ENCODE results near the gene RPS19BP1. TPM values are rescaled to one million over a fixed set of nuclear protein-coding genes. Genes with fewer than 3 reads are reported as not detected.
A peak's percentile ranks its signal among the peaks of the same experiment; 100 is the strongest.

RPS19BP1 gene
- total RNA-seq, 1 experiment from 2014 or later: 177 TPM

DNA sequence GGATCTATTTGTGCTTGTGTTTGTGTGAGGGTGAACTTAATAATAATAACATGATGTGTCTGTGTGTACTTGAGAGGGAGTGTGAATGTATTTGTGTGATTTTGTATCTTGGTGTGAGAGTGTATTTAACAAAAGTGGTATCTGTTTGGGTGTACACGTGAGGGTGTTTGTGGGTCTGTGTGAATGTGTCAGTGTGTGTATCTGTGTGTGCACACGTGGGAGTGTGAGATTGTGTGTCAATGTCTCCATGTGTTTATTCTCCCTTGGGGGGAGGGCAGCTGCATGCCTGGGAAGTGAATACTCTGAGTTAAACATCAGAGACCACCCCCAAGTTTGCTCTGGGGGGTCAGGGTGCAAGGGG lies 15.0 kb upstream of the RPS19BP1 start:
- peaks cover 27% of the 10 kb centered on the region for H3K27me3 ChIP-seq (replicated peaks)
- H3K9me3 ChIP-seq (replicated peaks): no peaks in the 10 kb centered on the region
- no peak overlapping the region for H3K27ac ChIP-seq
- no peak for DNase-seq (ENCODE audit: low read depth in 1 of 2, low spot score in 2 of 2)
- no peak overlapping the region for H3K4me3 ChIP-seq
- H3K36me3 ChIP-seq: no peaks in the 10 kb centered on the region
- no peaks in the 10 kb centered on the region for H3K4me1 ChIP-seq (replicated peaks)

DNA sequence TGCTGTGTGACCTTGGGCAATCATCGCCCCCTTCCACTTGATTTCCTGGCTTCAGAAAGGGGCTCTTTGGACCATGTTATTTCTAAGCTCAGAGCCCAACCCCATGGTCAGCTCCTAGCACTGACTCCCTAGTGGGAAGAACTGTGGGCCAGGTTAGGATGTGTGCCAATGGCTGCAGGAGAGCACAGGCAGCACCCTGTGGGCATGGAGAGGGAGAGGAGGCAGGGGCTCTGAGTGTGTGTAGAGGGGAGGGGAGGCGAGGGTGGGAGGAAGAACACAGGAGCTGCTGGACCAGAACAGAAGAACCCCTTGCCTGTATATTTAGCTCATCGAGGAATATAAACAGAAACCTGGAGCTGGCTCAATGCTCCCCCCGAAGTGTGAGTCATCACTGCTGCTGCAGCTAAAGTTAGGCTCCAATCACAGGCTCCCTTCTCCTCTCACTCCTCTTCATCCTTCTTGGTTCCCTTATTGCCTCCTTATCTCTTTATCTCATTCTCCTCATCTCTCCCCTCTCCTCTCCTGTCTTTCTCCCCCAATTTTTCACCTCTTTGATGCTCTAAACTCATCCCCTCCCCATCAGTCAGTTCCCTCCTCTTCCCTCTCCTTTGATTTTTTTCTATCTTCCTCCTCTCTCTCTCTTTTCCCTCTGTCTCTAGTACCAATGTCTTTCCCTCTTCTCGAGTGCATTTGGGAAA lies 14.5 kb upstream of the RPS19BP1 start:
- Histone ChIP-seq H3K27ac (no peak overlapping the region), H3K4me3 (no peak overlapping the region), H3K9me3 (replicated peaks) (no peaks in the 10 kb centered on the region), H3K4me1 (replicated peaks) (no peaks in the 10 kb centered on the region), H3K36me3 (no peaks in the 10 kb centered on the region), H3K27me3 (replicated peaks) (peaks cover 23% of the 10 kb centered on the region)
- peak in 1 of 2 experiments; percentile 21 for DNase-seq (ENCODE audit: low read depth in 1 of 2, low spot score in 2 of 2)

- no peaks in the 10 kb centered on the region for H3K36me3 ChIP-seq
- H3K4me1 ChIP-seq (replicated peaks): no peaks in the 10 kb centered on the region
- H3K27ac ChIP-seq: no peak overlapping the region
- no peaks in the 10 kb centered on the region for H3K9me3 ChIP-seq (replicated peaks)
- no peak overlapping the region for H3K4me3 ChIP-seq
- DNase-seq (ENCODE audit: low read depth in 1 of 2, low spot score in 2 of 2): peak in 1 of 2 experiments; percentile 20
- peaks cover 17% of the 10 kb centered on the region for H3K27me3 ChIP-seq (replicated peaks)
Measured at GRCh38 chr22:39545386-39546365, 13.1 kb upstream of the RPS19BP1 start.

DNA sequence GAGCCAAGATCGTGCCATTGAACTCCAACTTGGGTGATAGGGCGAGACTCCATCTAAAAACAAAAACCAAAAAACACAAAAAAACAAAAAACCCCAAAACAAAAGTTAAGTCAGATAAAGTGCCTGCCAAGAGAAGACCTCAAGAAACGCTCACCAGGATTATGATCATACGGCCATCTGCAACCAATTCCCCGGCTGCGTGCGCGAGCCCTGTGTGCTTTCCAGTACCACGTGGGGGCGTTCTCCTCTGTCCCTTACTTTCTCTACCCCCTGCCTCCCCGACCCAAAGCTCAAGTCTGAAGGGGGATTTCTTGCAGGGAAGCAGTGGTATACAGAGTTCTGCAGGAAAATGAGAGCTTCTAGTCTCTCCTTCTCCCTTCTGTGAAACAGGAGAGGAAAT lies 10.5 kb upstream of the RPS19BP1 start:
- Histone ChIP-seq H3K27me3 (replicated peaks) (peaks cover 14% of the 10 kb centered on the region), H3K9me3 (replicated peaks) (no peaks in the 10 kb centered on the region), H3K4me3 (no peak overlapping the region), H3K4me1 (replicated peaks) (no peaks in the 10 kb centered on the region), H3K36me3 (no peaks in the 10 kb centered on the region), H3K27ac (no peak overlapping the region)
- peak in 1 of 2 experiments; percentile 34 for DNase-seq (ENCODE audit: low read depth in 1 of 2, low spot score in 2 of 2)

DNA sequence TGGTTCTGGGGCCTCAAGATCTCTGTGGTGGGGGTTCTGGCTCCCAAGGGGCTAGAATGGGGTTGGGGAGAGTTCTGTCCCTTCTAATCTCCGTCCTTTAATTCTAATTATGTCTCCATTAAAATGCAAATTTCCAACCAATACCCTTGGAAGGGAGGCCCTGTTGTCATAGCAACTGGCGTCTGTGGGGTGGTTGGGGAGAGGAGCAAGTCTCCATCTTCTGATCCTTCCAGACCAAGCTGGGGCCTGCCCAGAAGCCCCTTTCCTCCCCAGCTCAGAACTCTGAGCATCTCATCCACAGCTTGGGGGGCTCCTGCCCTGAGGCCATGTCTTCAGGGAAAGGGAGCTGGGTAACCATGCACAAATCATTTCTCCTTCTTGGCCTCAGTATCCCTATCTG lies 5.4 kb upstream of the RPS19BP1 start:
- Histone ChIP-seq H3K9me3 (replicated peaks) (no peaks in the 10 kb centered on the region), H3K27ac (no peak overlapping the region), H3K27me3 (replicated peaks) (0 out of 2 replicates have a peak, but pooled peaks cover 1% of the 10 kb centered on the region), H3K36me3 (no peaks in the 10 kb centered on the region), H3K4me1 (replicated peaks) (peaks cover 8% of the 10 kb centered on the region), H3K4me3 (no peak overlapping the region)
- DNase-seq (ENCODE audit: low read depth in 1 of 2, low spot score in 2 of 2): no peak

- no peaks in the 10 kb centered on the region for H3K27me3 ChIP-seq (replicated peaks)
- no peak for DNase-seq (ENCODE audit: low read depth in 1 of 2, low spot score in 2 of 2)
- H3K27ac ChIP-seq: no peak overlapping the region
- peaks cover 7% of the 10 kb centered on the region for H3K36me3 ChIP-seq
- H3K9me3 ChIP-seq (replicated peaks): no peaks in the 10 kb centered on the region
- H3K4me3 ChIP-seq: no peak overlapping the region
- peaks cover 12% of the 10 kb centered on the region for H3K4me1 ChIP-seq (replicated peaks)
Measured at GRCh38 chr22:39536711-39537110, 4.2 kb upstream of the RPS19BP1 start.

- H3K36me3 ChIP-seq: peaks cover 14% of the 10 kb centered on the region
- H3K27me3 ChIP-seq (replicated peaks): no peaks in the 10 kb centered on the region
- H3K27ac ChIP-seq: no peak overlapping the region
- no peak for DNase-seq (ENCODE audit: low read depth in 1 of 2, low spot score in 2 of 2)
- H3K9me3 ChIP-seq (replicated peaks): no peaks in the 10 kb centered on the region
- peaks cover 20% of the 10 kb centered on the region for H3K4me1 ChIP-seq (replicated peaks)
- H3K4me3 ChIP-seq: no peak overlapping the region
Measured at GRCh38 chr22:39535831-39536449, 3.4 kb upstream of the RPS19BP1 start.

GRCh38 chr22:39535357-39535725 lies 2.8 kb upstream of the RPS19BP1 start:
- Histone ChIP-seq H3K9me3 (replicated peaks) (no peaks in the 10 kb centered on the region), H3K27ac (no peak overlapping the region), H3K4me3 (no peak overlapping the region), H3K36me3 (peaks cover 18% of the 10 kb centered on the region), H3K4me1 (replicated peaks) (peaks cover 22% of the 10 kb centered on the region), H3K27me3 (replicated peaks) (no peaks in the 10 kb centered on the region)
- DNase-seq (ENCODE audit: low read depth in 1 of 2, low spot score in 2 of 2): no peak

- peak; percentile 70 to 86 for DNase-seq (ENCODE audit: low read depth in 1 of 2, low spot score in 2 of 2)
- H3K4me3 ChIP-seq: no peak overlapping the region
- peaks cover 22% of the 10 kb centered on the region for H3K4me1 ChIP-seq (replicated peaks)
- no peak overlapping the region for H3K27ac ChIP-seq
- no peaks in the 10 kb centered on the region for H3K9me3 ChIP-seq (replicated peaks)
- no peaks in the 10 kb centered on the region for H3K27me3 ChIP-seq (replicated peaks)
- peaks cover 24% of the 10 kb centered on the region for H3K36me3 ChIP-seq
Measured at GRCh38 chr22:39534591-39535356, 2.2 kb upstream of the RPS19BP1 start.

- H3K4me1 ChIP-seq (replicated peaks): peaks cover 28% of the 10 kb centered on the region
- no peak for DNase-seq (ENCODE audit: low read depth in 1 of 2, low spot score in 2 of 2)
Measured at GRCh38 chr22:39534092-39534506, 1.6 kb upstream of the RPS19BP1 start.

GRCh38 chr22:39530692-39531331 lies 1.7 kb downstream of the RPS19BP1 start:
- Histone ChIP-seq H3K27ac (no peak overlapping the region), H3K9me3 (replicated peaks) (no peaks in the 10 kb centered on the region), H3K4me1 (replicated peaks) (peaks cover 40% of the 10 kb centered on the region), H3K27me3 (replicated peaks) (no peaks in the 10 kb centered on the region), H3K4me3 (no peak overlapping the region), H3K36me3 (peaks cover 58% of the 10 kb centered on the region)
- peak in 1 of 2 experiments; percentile 41 for DNase-seq (ENCODE audit: low read depth in 1 of 2, low spot score in 2 of 2)

More at GRCh38 chr22:39534092-39534506, 1.6 kb upstream of the RPS19BP1 start:
- H3K36me3 ChIP-seq: peaks cover 31% of the 10 kb centered on the region
- H3K27ac ChIP-seq: no peak overlapping the region
- no peaks in the 10 kb centered on the region for H3K9me3 ChIP-seq (replicated peaks)
- no peak overlapping the region for H3K4me3 ChIP-seq
- H3K27me3 ChIP-seq (replicated peaks): no peaks in the 10 kb centered on the region

GRCh38 chr22:39530116-39530515 lies 2.4 kb downstream of the RPS19BP1 start:
- Histone ChIP-seq H3K4me3 (no peak overlapping the region), H3K9me3 (replicated peaks) (no peaks in the 10 kb centered on the region), H3K36me3 (peaks cover 65% of the 10 kb centered on the region), H3K27ac (no peak overlapping the region), H3K27me3 (replicated peaks) (no peaks in the 10 kb centered on the region), H3K4me1 (replicated peaks) (peaks cover 40% of the 10 kb centered on the region)
- no peak for DNase-seq (ENCODE audit: low read depth in 1 of 2, low spot score in 2 of 2)

- H3K4me1 ChIP-seq (replicated peaks): peaks cover 37% of the 10 kb centered on the region
- peaks cover 71% of the 10 kb centered on the region for H3K36me3 ChIP-seq
- DNase-seq (ENCODE audit: low read depth in 1 of 2, low spot score in 2 of 2): no peak
- no peaks in the 10 kb centered on the region for H3K27me3 ChIP-seq (replicated peaks)
- H3K9me3 ChIP-seq (replicated peaks): no peaks in the 10 kb centered on the region
- no peak overlapping the region for H3K4me3 ChIP-seq
- H3K27ac ChIP-seq: no peak overlapping the region
Measured at GRCh38 chr22:39529487-39529851, 3.1 kb downstream of the RPS19BP1 start.
